Measurements from ENCODE around the gene TGOLN2.
"Not testable (repeated sequence)": the region's sequence is repeated elsewhere in the genome, so short reads cannot be mapped to it uniquely, and the experiment has no call there.

The TGOLN2 gene

DNA sequence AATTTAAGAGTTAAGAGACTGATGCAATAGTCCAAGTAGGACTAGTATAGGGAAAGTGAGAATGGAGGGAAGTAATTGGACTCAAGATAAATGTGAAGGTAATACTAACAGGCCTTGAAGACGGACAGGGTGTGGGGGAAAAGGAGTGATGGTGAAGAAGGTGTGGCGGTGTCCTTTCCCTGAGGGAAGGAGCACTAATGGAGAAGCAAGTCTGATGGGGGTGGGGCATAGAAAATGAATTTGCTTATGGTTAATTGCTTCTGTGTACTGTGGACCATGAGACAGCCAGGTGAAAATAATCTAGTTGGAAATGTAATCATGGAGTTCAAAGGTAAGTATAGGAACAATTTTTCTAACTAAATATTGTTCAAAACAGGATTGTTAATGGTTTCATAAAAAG, 7.1 kb upstream of the TGOLN2 start:
- no peak for DNase-seq

DNA sequence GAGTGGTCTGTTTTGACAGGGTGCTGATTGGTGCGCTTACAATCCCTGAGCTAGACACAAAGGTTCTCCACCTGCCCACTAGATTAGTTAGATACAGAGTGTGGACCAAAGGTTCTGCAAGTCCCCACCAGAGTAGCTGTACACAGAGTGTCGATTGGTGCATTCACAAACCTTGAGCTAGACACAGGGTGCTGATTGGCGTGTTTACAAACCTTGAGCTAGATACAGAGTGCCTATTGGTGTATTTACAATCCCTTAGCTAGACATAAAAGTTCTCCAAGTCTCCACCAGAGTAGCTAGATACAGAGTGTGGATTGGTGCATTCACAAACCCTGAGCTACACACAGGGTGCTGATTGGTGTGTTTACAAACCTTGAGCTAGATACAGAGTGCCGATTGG, 6.1 kb upstream of the TGOLN2 start:
- DNase-seq: not testable (repeated sequence)

DNA sequence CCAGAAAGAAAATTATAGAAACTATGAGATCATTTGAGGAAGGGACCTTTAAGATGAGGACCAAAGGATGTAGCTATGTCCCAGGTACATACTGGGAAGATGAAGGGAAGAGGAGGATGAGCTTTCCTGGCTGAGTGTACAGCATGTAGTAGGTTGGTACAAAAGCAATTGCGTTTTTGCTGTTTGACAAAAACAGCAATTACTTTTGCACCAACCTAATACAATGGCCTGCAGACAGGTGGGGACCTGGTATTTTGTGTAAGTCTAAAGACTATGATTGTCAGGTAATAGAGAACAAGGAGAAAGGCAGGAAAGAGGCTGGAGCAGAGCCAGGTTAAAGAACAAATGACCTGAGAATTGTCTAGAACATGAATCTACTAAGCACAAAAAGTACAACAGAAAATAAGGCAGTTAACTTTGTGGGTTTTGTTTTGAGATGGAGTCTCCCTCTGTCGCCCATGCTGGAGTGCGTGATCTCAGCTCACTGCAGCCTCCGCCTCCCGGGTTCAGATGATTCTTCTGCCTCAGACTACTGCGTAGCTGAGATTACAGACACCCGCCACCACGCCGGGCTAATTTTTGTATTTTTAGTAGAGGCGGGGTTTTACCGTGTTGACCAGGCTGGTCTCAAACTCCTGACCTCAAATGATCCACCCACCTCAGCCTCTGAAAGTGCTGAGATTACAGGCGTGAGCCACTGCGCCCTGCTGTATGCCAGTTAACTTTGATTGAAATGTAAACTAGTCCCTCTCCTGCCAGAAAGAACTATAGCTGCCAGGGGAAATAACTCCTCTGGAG, 3.2 kb upstream of the TGOLN2 start:
- no peak for DNase-seq

- not testable (repeated sequence) for DNase-seq
Measured at GRCh38 chr2:85329701-85330100, 1.9 kb upstream of the TGOLN2 start.

GRCh38 chr2:85329181-85329651, 1.4 kb upstream of the TGOLN2 start:
- DNase-seq: no peak

DNA sequence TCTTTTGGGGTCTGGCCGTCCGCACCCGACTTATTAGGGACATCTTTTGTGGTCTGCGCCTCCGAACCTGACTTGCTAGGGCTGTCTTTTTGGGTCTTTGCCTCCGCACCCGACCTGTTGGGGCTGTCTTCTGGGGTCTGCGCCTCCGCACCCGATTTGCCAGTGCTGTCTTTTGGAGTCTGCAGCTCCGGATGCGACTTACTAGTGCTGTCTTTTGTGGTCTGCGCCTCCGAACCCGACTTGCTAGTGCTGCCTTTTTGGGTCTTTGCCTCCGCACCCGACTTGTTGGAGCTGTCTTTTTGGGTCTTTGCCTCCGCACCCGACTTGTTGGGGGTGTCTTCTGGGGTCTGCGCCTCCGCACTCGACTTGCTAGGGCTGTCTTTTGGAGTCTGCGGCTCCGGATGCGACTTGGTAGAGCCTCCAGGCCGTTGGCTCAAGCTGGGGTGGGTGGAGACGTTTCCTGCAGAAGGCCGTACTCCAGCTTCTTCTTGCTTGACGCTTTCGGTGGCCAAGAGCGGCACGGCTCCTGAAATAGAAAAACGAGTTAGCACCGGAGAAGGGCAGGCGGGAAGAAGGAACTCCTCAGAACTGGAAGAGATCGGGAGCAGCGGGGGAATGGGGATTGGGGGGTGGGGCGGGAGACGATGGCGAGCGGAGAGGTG, 498 bp downstream of the TGOLN2 start:
- DNase-seq: no peak

GRCh38 chr2:85326406-85327159, 1.2 kb downstream of the TGOLN2 start:
- DNase-seq: no peak

DNA sequence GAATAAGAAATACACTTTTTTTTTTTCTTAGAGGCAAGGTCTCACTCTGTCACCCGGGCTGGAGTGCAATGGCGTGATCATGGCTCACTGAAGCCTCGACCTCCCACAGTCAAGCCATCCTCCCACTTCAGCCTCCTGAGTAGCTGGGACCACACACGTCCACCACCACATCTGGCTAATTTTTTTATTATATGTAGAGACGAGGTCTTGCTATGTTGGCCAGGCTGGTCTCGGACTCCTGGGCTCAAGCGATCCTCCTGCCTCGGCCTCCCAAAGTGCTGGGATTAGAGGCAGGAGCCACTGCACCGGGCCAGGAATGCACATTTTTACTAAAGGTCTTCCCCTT, 2.4 kb downstream of the TGOLN2 start:
- DNase-seq: no peak

DNA sequence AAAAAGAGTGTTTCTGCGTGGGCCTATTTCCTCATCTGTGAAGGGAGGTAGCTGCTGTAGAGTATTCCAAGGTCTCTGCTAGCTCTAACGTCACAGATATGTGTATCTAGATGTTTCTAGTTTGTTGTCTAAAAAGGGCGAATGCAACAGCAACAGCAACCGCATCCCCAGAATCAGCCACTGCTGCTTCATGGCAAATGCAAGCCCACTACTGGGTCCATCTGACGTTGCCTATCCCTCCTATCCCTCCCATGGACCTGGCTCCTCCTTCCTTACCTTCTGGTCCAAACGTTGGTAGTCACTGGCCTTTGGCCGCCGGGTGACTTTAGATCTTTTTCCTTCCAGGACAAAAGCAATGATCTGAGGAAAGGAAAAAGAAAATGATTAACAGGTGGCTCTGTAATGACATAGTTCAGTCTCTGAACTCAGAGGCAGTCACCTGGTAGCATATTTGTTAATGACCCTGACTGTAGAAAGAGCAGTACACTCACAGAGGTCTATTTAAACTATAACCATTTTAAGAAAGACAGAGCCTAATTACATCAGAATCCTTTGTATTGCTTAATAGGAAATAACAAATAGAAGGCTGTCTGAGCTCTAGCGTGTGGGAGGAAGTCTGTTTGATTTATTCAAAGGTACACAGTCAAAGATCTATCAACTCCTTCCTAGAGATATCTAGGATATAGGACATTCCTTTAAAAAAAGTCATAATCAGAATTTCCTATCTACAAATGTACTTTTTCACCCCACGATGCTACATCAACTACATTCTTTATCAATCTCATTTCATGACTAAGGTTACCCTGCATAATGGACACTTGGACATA, 2.9 kb downstream of the TGOLN2 start:
- DNase-seq: no peak

GRCh38 chr2:85323988-85324367, 3.8 kb downstream of the TGOLN2 start:
- DNase-seq: not testable (repeated sequence)

DNA sequence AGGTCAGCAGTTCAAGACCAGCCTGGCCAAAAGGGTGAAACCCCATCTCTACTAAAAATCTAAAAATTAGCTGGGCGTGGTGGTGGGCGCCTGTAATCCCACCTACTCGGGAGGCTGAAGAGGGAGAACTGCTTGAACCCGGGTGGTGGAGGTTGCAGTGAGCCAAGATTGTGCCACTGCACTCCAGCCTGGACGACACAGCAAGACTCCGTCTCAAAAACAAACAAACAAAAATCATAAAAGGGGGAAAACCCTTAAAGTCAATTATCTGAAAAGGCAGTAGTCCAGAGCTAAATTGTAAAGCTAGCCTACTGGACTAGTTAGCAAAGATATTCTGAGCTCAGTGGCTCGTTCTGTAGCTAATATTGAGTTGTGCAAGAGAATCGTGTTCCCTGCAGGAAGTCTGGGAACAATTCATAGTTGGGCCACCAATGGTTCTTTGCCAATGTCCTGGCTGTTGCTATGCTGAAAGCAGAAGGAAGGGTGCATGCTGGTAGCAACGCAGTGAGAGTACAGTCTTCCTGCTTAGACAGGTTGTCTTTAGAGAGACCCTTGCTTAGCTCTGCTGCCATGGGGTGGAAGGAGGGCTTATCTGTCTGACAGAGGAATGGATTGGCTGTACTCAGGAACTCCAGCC, 4.3 kb downstream of the TGOLN2 start:
- DNase-seq: no peak

GRCh38 chr2:85319796-85320195, 8.0 kb downstream of the TGOLN2 start:
- no peak for DNase-seq

- DNase-seq: no peak
Measured at GRCh38 chr2:85318222-85319074, 9.3 kb downstream of the TGOLN2 start.

- DNase-seq: not testable (repeated sequence)
Measured at GRCh38 chr2:85315921-85316320, 11.9 kb downstream of the TGOLN2 start.

- DNase-seq: no peak
Measured at GRCh38 chr2:85314884-85315242, 12.9 kb downstream of the TGOLN2 start.

GRCh38 chr2:85312404-85312803, 15.4 kb downstream of the TGOLN2 start:
- DNase-seq: no peak

DNA sequence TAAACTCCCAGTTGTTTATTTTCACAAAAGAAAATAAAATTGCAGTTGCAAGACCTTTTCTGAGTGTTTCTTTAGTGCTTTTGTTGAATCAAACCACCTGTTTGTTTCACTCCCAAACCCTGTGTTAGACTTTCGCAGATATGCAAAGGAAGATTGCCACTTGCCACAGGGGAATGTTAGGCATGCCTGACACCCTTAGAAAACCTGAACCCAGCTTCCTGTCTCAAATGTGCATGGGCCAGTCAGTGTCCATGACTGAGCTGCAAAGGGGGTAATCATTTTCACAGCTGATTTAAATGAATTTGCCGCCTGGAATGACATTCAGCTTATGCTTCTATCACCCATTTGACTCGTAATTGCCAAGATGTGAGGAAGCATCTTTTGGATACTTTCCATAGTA, 17.5 kb downstream of the TGOLN2 start:
- DNase-seq: no peak

DNA sequence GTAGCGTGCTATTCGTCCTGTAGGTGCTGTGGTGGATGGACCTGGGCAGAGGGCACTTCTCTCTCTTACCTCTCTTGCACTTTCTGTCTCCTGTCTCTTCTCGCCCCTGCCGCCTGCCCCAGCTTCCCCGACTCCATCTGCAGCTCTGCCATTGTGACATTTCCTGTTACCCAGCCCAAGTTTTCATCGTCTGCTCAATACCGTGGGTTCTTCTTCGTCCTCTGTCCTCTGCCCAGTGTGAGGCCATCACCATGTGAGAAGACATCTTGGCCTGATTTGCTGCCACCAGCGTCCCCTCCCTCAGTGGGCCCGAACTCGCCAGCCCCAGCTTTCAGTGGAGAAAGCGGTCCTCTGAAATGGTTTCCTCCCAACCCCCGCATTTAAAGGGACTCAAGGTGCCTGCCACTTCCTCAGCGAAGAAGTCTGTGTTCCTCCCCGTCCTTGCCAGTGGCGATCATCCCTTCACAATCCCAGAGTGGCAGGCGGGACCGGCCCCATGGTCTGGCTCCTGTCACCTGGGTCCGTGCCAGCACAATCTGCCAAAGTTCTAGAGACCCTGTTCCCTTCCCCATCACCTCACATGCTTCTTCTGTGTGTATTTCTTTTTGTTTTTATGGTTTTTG, 18.0 kb downstream of the TGOLN2 start:
- no peak for DNase-seq

DNA sequence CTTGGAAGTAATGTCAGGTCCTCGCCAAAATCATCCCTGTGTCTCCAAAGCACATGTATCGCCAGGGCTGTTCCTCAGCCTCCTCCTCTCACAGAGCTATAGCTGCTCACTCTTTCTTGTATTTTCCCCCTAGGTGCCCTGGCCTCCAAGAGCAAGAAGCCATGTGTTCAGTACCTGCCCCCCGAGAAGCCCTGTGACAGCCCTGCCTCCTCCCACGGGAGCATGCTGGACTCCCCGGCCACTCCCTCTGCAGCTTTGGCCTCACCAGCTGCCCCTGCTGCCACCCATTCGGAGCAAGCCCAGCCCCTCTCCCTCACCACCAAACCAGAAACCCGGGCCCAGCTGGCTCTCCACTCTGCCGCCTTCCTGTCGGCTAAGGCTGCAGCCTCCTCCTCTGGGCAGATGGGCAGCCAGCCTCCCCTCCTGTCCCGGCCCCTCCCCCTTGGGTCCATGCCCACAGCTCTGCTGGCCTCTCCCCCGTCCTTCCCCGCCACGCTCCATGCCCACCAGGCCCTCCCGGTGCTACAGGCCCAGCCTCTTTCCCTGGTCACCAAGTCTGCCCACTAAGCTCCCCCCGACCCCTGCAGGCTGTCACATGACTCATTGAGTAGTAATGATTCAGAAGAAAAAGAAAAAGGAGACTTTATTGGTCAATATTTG, 18.8 kb downstream of the TGOLN2 start:
- DNase-seq: no peak

DNA sequence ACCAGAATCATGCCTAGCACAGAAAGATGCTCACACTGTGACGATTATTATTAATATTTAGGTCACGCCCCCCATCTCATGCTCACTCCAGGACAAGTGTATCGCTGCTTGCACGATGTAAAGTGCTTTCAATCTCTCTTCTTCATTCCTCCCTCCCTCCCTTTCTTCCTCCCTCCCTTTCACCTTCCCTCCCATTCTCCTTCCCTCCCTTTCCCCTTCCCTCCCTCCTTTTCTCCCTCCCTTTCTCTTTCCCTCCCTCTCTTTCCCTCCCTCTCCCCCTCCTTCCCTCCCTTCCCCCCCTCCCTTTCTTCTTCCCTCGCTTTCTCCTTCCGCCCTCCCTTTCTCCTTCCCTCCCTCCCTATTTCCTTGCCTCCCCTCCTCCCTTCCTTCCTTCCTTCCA, 19.6 kb downstream of the TGOLN2 start:
- DNase-seq: no peak

DNA sequence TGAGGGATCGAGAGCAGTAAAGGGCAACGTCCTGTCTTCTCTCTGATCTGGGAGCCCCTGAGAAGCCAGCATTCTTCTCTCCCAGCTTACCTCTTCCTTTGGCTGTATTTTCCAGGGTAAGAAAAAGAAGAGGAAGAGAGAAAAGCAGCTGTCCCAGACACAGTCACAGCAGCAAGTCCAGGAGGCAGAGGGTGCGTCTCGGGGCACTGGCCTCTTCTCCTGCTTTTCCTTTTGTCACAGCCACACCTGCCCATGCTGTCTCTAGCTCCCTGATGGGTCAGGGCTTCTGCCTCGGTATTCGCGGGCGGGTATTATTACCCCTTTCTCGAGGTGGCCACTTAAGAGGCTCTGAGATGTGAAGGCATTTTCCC, 20.3 kb downstream of the TGOLN2 start:
- no peak for DNase-seq
